ENCODE data around the gene WDFY1. TPM values are rescaled to one million over a fixed set of nuclear protein-coding genes. Genes with fewer than 3 reads are reported as not detected.

The WDFY1 gene
- total RNA-seq, 1 donor from 2014 or later = 52.6 TPM

DNA sequence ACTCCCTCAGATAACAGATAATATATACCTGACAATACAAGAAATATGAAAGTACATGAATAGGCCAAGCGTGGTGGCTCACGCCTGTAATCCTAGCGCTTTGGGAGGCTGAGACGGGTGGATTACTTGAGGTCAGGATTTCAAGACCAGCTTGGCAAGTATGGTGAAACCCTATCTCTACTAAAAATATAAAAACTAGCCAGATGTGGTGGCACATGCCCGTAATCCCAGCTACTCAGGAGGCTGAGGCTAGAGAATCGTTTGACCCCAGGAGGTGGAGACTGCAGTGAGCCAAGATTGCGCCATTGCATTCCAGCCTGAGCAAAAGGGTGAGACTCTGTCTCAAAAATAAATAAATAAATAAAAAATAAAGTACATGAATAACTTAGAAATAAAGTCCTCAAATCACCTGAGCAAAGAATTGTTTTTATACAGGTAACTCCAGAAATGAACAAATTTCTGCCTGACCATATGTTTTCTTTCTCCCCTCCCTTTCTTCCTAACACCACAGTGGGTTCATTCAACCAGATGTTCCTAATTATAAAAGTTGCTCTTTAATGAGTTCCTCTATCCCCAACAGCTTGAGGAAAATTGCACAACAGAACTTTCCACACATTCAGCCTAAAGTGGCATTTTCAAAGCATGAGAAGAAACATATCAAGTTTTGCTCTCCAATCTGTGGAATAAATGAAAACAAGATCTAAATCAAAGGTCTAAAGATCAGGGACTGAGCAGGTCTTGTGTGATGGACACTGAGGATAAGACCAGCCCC is 74.1 kb downstream of the WDFY1 start:
- no peaks in the 10 kb centered on the region for H4K20me1 ChIP-seq (ENCODE audit: insufficient read depth, low read length)
- H3K9me3 Mint-ChIP-seq (ENCODE audit: unreplicated experiment) = no peaks in the 10 kb centered on the region
- no peak overlapping the region for H3K4me2 ChIP-seq (ENCODE audit: low read length)
- no peaks in the 10 kb centered on the region for H3K9me3 ChIP-seq (ENCODE audit: insufficient read depth, low read depth, low read length)
- no peaks in the 10 kb centered on the region for H3K4me1 ChIP-seq (ENCODE audit: insufficient read depth, low read length)
- no peaks in the 10 kb centered on the region for H3K79me2 ChIP-seq (ENCODE audit: insufficient read depth, low read length)
- H3K4me3 Mint-ChIP-seq (ENCODE audit: unreplicated experiment) = no peak overlapping the region
- H3K27me3 ChIP-seq (ENCODE audit: insufficient read depth, low read length) = no peaks in the 10 kb centered on the region
- TF ChIP-seq, protein P1, sequence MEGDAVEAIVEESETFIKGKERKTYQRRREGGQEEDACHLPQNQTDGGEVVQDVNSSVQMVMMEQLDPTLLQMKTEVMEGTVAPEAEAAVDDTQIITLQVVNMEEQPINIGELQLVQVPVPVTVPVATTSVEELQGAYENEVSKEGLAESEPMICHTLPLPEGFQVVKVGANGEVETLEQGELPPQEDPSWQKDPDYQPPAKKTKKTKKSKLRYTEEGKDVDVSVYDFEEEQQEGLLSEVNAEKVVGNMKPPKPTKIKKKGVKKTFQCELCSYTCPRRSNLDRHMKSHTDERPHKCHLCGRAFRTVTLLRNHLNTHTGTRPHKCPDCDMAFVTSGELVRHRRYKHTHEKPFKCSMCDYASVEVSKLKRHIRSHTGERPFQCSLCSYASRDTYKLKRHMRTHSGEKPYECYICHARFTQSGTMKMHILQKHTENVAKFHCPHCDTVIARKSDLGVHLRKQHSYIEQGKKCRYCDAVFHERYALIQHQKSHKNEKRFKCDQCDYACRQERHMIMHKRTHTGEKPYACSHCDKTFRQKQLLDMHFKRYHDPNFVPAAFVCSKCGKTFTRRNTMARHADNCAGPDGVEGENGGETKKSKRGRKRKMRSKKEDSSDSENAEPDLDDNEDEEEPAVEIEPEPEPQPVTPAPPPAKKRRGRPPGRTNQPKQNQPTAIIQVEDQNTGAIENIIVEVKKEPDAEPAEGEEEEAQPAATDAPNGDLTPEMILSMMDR (IDR thresholded peaks at IDR 0.05; ENCODE audit: insufficient read depth, low read depth, low read length) = no peak
- no peak for TF ChIP-seq EZH2 (IDR thresholded peaks at IDR 0.05; ENCODE audit: insufficient read depth, low read length)
- FAIRE-seq = no peak
- H2AFZ ChIP-seq (ENCODE audit: low read depth, low read length) = no peak overlapping the region
- H3K36me3 ChIP-seq (ENCODE audit: insufficient read depth, low read length) = peaks cover 12% of the 10 kb centered on the region
- H3K4me3 ChIP-seq (ENCODE audit: insufficient read depth, low read depth, low read length) = no peak overlapping the region
- H3K27ac Mint-ChIP-seq (ENCODE audit: unreplicated experiment) = no peak overlapping the region
- no peak overlapping the region for H3K9ac ChIP-seq (ENCODE audit: low read length)
- peaks cover 6% of the 10 kb centered on the region for H3K36me3 Mint-ChIP-seq (ENCODE audit: low read depth, unreplicated experiment)
- H3K27ac ChIP-seq (ENCODE audit: low read depth, low read length) = no peak overlapping the region
- H3K4me1 Mint-ChIP-seq (ENCODE audit: low read depth, unreplicated experiment) = peaks cover 2% of the 10 kb centered on the region
- H3K27me3 Mint-ChIP-seq (ENCODE audit: low read depth, unreplicated experiment) = no peaks in the 10 kb centered on the region
- DNase-seq (ENCODE audit: low read depth) = no peak

DNA sequence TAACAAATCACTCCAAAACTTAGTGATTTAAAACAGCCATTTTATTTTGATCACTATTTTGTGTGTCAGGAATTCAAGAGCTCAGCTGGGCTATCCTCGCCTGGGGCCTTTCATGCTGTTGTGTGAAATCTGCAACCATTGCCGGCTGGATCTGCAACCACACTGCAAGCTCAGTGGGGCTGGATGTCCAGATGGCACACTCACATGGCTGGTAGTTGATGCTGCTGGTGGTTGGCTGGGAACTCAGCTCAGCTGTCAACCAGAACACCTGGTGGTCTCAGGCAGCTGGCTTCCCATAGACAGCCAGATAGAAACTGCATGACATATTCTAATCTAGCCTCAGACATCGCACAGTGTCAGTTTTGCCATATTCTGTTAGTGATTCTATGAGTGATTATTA is 77.1 kb downstream of the WDFY1 start:
- no peak overlapping the region for H3K27ac Mint-ChIP-seq (ENCODE audit: unreplicated experiment)
- no peaks in the 10 kb centered on the region for H3K9me3 Mint-ChIP-seq (ENCODE audit: unreplicated experiment)
- H3K4me2 ChIP-seq (ENCODE audit: low read length) = no peak overlapping the region
- H3K27ac ChIP-seq (ENCODE audit: low read depth, low read length) = no peak overlapping the region
- H4K20me1 ChIP-seq (ENCODE audit: insufficient read depth, low read length) = no peaks in the 10 kb centered on the region
- TF ChIP-seq EZH2 (IDR thresholded peaks at IDR 0.05; ENCODE audit: insufficient read depth, low read length) = no peak
- TF ChIP-seq, protein P1 (IDR thresholded peaks at IDR 0.05; ENCODE audit: insufficient read depth, low read depth, low read length) = no peak
- H3K36me3 Mint-ChIP-seq (ENCODE audit: low read depth, unreplicated experiment) = peaks cover 6% of the 10 kb centered on the region
- no peaks in the 10 kb centered on the region for H3K9me3 ChIP-seq (ENCODE audit: insufficient read depth, low read depth, low read length)
- H3K4me1 Mint-ChIP-seq (ENCODE audit: low read depth, unreplicated experiment) = peaks cover 5% of the 10 kb centered on the region
- H3K9ac ChIP-seq (ENCODE audit: low read length) = no peak overlapping the region
- no peaks in the 10 kb centered on the region for H3K27me3 ChIP-seq (ENCODE audit: insufficient read depth, low read length)
- H3K36me3 ChIP-seq (ENCODE audit: insufficient read depth, low read length) = peaks cover 6% of the 10 kb centered on the region
- no peak overlapping the region for H3K4me3 ChIP-seq (ENCODE audit: insufficient read depth, low read depth, low read length)
- no peak overlapping the region for H2AFZ ChIP-seq (ENCODE audit: low read depth, low read length)
- no peaks in the 10 kb centered on the region for H3K79me2 ChIP-seq (ENCODE audit: insufficient read depth, low read length)
- no peaks in the 10 kb centered on the region for H3K4me1 ChIP-seq (ENCODE audit: insufficient read depth, low read length)
- H3K4me3 Mint-ChIP-seq (ENCODE audit: unreplicated experiment) = no peak overlapping the region
- FAIRE-seq (no peak), DNase-seq (ENCODE audit: low read depth) (no peak)
- no peaks in the 10 kb centered on the region for H3K27me3 Mint-ChIP-seq (ENCODE audit: low read depth, unreplicated experiment)

DNA sequence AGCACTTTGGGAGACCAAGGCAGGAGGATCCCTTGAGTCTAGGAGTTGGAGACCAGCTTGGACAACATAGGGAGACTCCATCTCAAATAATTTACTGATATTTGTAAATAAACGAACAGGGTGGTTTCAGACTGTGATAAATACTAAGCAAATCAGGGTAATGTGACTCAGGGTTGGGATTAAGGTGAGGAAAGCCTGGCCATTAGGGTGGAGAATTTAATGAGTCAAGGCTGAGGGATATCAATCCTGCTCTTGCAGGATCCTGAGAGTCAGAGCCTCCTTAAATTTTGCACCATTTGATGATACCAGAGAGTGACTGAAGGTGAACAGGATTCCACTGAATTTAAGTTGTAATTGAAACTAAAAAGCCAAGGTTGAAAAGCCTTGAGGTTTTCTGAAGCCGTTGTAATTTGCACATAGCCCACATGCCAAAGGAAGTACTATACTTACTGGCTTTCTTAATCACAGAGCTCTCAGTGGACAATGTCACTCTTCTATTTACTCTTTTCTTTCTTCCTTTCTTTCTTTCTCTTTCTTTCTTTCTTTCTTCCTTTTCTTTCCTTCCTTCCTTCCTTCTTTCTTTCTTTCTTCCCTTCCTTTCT is 79.1 kb downstream of the WDFY1 start:
- H3K9ac ChIP-seq (ENCODE audit: low read length) = no peak overlapping the region
- no peaks in the 10 kb centered on the region for H3K27me3 Mint-ChIP-seq (ENCODE audit: low read depth, unreplicated experiment)
- no peak for TF ChIP-seq EZH2 (IDR thresholded peaks at IDR 0.05; ENCODE audit: insufficient read depth, low read length)
- TF ChIP-seq, protein P1 (IDR thresholded peaks at IDR 0.05; ENCODE audit: insufficient read depth, low read depth, low read length) = no peak
- no peak overlapping the region for H3K4me3 Mint-ChIP-seq (ENCODE audit: unreplicated experiment)
- H3K27ac ChIP-seq (ENCODE audit: low read depth, low read length) = no peak overlapping the region
- peaks cover 10% of the 10 kb centered on the region for H3K4me1 Mint-ChIP-seq (ENCODE audit: low read depth, unreplicated experiment)
- no peaks in the 10 kb centered on the region for H3K79me2 ChIP-seq (ENCODE audit: insufficient read depth, low read length)
- no peak overlapping the region for H2AFZ ChIP-seq (ENCODE audit: low read depth, low read length)
- no peaks in the 10 kb centered on the region for H3K27me3 ChIP-seq (ENCODE audit: insufficient read depth, low read length)
- H3K4me3 ChIP-seq (ENCODE audit: insufficient read depth, low read depth, low read length) = no peak overlapping the region
- H3K27ac Mint-ChIP-seq (ENCODE audit: unreplicated experiment) = no peak overlapping the region
- H3K36me3 Mint-ChIP-seq (ENCODE audit: low read depth, unreplicated experiment) = peaks cover 6% of the 10 kb centered on the region
- no peaks in the 10 kb centered on the region for H3K9me3 Mint-ChIP-seq (ENCODE audit: unreplicated experiment)
- H3K4me2 ChIP-seq (ENCODE audit: low read length) = no peak overlapping the region
- H3K4me1 ChIP-seq (ENCODE audit: insufficient read depth, low read length) = peaks cover 9% of the 10 kb centered on the region
- no peaks in the 10 kb centered on the region for H3K36me3 ChIP-seq (ENCODE audit: insufficient read depth, low read length)
- no peaks in the 10 kb centered on the region for H3K9me3 ChIP-seq (ENCODE audit: insufficient read depth, low read depth, low read length)
- DNase-seq (ENCODE audit: low read depth) (no peak), FAIRE-seq (no peak)
- H4K20me1 ChIP-seq (ENCODE audit: insufficient read depth, low read length) = no peaks in the 10 kb centered on the region

Data from astrocyte (in vitro differentiated cells and primary cell).